GM19328 (cell line): ENCODE results near the gene ZNF600.
A peak's percentile ranks its signal among the peaks of the same experiment; 100 is the strongest.
"Not testable (repeated sequence)": the region's sequence is repeated elsewhere in the genome, so short reads cannot be mapped to it uniquely, and the experiment has no call there.

Experiments
- ATAC-seq: cut with Tn5 transposase; IDR thresholded peaks from one replicate; pipeline ENCODE4 v1.9.1; 2021; ENCODE audit warnings: mild to moderate bottlenecking, moderate library complexity; ENCODE audit not compliant: unreplicated experiment

The ZNF600 gene

DNA sequence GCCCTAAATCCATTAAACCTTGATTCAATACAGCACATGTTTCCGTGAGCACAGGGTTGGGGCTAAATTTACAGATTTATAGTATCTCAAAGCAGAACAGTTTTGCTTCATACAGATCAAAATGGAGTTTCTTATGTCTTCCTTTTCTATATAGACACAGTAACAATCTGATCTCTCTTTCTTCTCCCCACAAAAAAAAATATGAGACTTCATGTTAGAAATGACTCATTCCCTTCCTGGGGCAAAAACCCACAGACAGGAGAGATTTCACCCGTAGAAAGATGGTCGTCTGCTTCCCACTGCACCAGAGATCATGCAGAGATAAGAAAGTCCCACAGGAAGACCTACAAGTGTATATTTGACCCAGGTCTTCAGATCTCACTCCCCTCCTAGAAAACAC lies 44.1 kb downstream of the ZNF600 start:
- no peak for ATAC-seq

DNA sequence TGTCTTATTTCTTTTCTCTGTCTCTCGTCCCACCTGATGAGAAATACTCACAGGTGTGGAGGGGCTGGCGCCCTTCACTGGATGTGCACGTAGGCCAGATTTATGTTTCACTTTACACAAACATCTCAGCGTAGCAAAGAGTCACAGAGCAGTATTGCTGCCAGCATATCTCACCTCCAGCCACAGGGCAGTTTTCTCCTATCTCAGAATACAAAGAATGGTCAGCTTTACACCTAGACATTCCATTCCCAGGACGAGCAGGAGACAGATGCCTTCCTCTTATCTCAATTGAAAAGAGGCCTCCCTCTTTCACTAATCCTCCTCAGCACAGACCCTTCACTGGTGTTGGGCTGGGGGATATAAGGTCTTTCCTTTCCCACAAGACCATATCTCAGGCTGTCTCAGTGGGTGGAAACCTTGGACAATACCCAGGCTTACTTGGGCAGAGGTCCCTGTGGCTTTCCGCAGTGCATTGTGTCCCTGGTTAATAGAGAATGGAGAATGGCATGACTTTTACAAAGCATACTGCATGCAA lies 44.6 kb downstream of the ZNF600 start:
- ATAC-seq: no peak

DNA sequence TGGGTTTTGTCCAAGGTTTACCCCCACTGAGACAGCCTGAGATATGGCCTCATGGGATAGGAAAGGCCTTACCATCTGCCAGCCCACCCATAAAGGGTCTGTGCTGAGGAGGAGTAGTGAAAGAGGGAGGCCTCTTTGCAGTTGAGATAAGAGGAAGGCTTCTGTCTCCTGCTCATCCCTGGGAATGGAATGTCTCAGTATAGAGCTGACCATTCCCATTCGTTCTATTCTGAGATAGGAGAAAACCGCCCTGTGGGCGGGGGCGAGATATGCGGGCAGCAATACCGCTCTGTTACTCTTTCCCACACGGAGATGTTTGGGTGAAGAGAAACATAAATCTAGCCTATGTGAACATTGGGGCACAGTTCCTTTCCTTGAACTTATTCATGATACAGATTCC lies 45.2 kb downstream of the ZNF600 start:
- not testable (repeated sequence) for ATAC-seq

DNA sequence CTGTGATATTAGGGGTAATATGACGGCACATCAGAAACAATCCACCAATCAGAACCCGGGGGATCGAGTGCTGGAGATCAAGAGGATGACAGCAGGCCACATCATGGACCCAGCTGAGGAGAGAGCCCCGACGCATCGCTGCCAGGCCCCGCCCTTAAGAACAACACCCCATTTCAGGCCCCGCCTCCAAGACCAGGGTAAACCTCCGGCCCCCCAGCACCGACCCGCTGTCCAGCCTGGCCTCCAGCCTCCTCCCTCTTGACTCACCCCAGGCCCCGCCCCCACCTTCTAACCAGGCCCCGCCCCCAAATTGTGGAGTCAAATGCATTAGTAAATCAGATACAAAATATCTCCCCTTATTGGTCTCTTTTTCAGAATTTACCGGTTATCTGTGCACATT lies 47.0 kb downstream of the ZNF600 start:
- ATAC-seq: no peak

DNA sequence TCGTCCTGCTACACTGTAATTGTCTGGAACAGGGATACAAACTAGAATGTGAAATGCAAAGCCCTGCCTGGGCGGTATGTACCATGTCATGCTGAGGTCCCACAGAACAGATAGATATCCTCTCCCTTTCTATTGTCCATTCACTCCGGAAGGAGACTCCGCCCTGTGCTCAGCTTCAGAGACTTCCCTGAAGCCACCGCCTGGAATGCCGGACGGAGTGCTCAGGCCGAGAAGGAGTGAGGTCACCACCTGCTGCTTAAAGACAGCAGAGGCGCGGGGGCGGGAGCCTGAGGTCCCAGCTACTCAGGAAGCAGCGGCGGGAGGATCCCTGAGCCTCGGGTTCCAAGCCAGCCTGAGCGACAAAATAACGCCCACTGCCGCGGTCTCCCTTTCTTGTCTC lies 50.9 kb downstream of the ZNF600 start:
- no peak for ATAC-seq

DNA sequence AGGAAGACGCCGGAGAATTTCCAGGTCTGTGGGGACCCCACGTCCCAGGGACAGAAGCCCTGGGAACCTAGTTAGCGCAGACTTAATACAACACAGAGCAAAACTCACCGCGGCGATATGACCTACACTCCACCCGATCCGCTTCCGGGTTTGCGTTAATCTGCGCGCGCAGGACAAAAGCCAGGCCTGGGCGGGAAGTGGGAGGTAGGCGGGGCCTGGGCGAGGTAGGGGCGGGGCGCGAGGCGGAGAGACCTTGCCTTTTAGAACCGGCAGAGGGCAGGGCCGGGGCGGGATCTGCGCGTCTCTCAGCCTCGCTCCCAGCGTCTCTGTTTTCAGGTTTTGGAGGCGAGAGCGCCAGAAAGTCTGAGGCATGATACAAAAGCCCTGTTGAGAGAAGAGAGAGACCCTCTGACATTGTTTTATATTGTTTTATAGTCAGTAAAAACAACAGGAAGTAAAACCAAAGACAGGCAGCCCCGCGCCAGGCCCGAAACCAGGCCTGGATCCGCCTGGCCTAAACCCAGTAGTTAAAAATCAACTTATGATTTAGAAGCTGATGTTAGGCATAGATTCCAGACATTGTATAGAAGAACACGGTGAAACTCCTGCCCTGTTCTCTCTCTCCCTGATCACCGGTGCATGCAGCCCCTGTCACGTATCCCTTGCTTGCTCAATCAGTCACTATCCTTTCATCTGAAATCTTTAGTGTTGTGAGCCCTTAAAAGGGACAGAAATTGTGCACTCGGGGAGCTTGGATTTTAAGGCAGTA lies 51.5 kb downstream of the ZNF600 start, which contains the start of gene ZNF611:
Gene ZNF611, minus strand, starts transcription at position 152 of the 769 bp plus-strand sequence. CDS start 19,150 bp downstream, outside the sequence.
- ATAC-seq: peak; percentile 80

DNA sequence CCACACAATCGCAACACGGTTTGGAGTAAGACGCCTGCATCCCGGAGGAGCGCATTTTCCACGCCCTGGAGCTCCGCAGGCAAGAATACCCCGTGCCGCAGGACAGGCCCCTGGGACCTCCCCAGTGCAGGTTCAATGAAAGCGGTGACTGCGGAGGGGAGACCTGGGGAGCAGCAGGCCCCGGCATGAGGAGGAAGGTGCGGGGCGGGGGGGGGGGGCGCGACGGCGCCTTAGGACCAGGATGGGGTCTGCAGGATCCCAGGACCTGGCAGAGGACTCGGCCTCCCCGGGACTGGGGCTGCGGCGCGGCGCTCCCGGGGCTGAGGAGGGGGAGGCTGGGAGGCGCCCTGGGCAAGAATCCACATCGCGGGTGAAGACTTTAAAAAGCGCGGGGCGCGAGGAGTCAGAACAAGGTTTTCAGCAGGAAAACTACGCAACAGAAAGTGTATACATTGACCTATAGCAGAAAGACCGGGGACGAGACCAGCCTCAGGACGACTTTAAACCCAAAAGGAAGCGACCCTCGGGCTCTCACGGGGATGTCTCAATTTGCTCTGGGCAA lies 52.2 kb downstream of the ZNF600 start:
- ATAC-seq: peak; percentile 14

DNA sequence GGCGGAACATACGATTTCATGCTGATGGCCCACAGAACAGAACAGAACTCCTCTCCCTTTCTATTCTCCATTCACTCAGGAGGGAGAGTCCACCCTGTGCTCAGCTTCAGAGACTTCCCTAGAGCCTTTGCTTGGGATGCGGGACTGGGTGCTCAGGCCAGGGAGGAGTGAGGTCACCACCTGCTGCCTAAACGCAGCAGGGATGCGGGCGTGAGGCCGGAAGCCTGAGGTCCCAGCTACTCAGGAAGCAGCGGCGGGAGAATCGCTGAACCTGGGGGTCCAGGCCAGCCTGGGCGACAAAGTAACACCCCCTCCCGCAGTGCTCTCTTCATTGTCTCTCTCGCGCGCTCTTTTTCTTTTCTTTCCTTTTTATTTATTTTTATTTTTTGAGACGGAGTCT lies 60.5 kb downstream of the ZNF600 start:
- ATAC-seq: not testable (repeated sequence)

DNA sequence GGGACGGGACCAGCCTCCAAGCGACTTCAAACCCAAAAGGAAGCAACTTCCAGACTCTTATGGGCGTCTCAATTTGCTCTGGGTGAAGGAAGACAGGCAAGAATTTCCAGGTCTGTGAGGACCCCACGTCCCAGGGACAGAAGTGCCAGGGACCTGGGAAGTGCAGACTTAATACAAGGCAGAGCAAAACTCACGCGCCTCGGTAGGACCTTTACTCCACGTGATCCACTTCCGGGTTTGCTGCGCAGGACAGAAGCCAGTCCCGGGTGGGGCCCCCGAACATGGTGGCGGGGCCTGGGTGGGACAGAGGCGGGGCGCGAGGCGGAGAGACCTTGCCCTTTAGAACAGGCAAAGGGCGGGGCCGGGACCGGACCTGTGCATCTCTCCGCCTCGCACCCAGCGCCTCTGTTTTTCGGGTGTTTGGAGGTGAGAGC lies 61.0 kb downstream of the ZNF600 start:
- ATAC-seq: no peak

DNA sequence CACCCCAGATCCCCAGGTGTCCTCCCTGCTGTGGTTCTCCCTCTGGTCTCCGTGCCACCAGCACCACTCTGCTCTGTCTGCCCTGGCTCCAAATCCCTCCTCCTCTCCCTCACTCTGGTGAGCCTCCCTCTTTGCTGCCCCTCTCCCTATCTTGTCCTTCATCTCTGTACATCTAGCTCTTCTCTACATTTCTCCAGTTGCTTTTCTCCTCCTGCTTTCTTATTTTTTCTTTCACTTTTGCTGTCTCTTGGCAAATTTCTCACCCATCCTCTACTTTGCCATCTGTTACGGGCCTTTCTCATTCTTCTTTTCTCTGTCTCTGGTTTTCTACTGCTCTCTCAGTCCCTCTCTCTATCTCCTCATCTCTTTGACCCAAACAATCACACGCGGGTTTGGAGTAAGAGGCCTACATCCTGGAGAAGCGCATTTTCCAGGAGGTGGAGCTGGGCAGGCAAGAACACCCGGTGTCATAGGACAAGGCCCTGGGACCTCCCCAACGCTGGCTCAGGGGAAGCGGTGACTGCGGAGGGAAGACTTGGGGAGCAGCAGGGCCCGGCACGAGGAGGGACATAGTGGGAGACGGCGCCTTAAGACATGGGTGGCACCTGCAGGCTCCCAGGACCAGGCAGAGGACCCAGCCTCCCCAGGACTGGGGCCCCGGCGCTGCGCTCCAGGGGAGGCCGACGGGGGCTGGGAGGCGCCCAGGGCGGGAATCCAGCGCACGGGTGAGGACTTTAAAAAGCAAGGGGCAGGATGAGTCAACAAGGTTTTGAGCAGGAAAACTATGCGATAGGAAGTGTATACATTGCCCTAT lies 61.7 kb downstream of the ZNF600 start:
- ATAC-seq: no peak

DNA sequence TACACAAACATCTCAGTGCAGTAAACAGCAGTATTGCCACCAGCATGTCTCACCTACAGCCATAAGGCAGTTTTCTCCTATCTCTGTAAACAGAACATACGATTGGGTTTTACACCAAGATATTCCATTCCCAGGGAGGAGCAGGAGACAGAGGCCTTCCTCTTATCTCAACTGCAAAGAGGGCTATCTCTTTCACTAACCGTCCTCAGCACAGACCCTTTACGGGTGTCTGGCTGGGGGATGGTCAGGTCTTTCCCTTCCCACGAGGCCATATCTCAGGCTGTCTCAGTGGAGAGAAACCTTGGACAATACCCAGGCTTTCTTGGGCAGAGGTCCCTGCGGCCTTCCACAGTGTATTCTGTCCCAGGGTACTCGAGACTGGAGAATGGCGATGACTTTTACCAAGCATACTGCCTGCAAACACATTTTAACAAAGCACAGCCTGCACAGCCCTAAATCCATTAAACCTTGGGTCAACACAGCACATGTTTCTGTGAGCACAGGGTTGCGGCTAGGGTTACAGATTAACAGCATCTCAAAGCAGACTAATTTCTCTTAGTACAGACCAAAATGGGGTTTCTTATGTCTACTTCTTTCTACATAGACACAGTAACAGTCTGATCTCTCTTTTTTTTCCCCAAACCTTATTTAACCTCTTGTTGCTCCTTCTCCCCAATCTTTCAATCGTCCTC lies 62.5 kb downstream of the ZNF600 start:
- not testable (repeated sequence) for ATAC-seq

DNA sequence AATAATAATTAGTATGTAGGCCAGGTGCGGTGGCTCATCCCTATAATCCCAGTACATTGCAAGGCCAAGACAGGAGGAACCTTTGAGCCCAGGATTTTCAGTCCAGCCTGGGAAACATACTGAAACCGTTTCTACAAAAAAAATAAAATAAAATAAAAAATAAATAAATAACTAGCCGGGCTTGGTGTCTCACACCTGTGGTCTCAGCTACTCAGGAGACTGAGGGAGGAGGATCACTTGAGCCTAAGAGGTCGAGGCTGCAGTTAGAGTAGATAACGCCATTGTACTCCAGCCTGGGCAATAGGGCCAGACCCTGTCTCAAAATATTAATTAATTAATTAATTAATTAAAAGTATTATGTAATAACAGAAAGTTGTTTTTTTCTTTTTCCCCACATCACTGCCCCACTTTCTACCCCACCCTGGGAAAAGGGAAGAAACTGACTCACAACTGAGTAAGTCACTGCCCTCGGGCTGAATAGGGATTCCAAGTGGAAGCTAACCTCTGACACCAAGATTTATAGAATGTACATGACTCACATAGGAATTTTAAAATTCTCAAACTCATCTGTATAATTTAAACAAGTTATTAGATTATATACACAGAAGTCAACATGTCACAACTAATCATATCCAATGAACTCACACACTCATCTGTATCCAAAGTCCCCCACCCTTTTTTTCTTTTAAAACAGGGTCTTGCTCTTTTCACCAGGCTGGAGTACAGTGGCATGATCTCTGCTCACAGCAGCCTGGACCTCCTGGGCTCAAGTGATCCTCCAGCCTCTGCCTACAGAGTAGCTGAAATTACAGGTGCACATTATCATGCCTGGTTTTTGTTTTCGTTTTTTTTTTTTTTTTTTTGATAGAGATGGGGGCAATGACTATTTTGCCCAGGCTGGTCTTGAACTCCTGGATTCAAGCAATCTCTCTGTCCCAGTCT lies 64.3 kb downstream of the ZNF600 start:
- ATAC-seq: no peak

DNA sequence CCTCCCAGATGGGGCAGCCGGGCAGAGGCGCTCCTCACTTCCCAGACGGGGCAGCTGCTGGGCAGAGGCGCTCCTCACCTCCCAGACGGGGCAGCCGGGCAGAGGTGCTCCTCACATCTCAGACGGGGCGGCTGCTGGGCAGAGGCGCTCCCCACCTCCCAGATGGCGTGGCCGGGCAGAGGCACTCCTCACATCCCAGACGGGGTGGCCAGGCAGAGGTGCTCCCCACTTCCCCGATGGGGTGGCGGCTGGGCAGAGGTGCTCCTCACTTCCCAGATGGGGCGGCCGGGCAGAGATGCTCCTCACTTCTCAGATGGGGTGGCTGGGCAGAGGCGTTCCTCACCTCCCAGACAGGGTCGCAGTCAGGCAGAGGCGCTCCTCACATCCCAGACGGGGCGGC lies 66.0 kb downstream of the ZNF600 start:
- ATAC-seq: not testable (repeated sequence)

DNA sequence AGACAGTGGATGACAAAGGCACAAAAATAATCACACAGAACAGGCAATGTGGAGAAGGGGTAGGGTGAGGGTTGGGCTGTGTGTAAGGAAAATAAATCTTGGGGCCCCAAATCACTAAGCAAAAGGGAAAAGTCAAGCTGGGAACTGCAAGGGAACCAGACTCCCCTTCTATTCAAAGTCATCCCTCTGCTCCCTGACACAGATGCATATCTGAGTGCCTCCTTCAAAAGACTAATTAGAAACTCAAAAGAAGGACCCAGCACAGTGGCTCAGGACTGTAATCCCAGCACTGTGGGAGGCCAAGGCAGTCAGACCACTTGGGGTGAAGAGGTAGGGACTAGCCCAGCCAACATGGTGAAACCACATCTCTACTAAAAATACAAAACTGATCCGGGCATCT lies 70.1 kb downstream of the ZNF600 start:
- no peak for ATAC-seq

DNA sequence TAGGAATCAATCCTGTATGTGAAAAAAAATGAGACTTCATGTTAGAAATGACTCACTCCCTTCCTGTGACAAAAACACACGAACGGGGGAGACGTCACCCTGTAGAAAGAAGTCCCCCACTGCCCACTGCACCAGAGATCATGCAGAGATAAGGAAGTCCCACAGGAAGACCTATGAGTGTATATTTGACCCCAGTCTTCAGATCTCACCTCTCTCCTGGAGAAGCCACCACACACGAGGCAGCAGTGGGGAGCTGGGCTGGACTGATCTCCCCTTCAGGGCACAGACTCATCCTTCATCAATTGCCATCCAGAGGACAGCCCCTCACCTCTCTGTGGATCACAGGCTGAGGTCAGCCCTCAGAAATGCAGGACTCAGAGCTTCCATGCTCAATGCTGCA lies 70.7 kb downstream of the ZNF600 start:
- ATAC-seq: not testable (repeated sequence)

DNA sequence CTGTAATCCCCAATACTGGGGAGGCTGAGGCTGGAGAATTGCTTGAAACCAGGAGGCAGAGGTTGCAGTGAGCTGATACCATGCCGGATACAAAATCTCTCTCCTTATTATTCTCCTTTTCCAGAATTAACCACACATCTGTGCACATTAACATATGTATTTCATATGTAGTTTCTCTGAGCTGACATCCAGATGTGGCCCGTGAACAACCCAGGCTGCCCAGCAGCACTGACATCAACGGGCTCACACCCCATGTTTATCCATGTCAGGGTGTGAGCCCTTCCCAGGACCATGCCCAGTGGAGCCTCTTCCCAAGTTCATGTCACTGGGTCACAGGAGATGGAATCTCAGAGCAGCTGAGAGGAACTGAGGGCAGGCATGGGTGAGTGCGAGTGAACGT lies 71.3 kb downstream of the ZNF600 start:
- not testable (repeated sequence) for ATAC-seq
